WTC11 (cell line): ENCODE results near the gene UPK3A.

ENCODE experiments used
- ETV6 ChIP-seq: sonication (generic); formaldehyde crosslinking; IDR thresholded peaks from 2 replicates; pipeline ENCODE4 v1.8.1; 2022; ENCODE audit warnings: mild to moderate bottlenecking, missing genetic modification reagents
- MAX ChIP-seq: sonication (generic); formaldehyde crosslinking; IDR thresholded peaks from 2 replicates; pipeline ENCODE4 v1.8.0; 2022; ENCODE audit warnings: mild to moderate bottlenecking, missing genetic modification reagents
- NR2C2 ChIP-seq: sonication (generic); formaldehyde crosslinking; IDR thresholded peaks from 2 replicates; pipeline ENCODE4 v1.8.0; 2022; ENCODE audit warnings: mild to moderate bottlenecking, missing genetic modification reagents
- SMAD3 ChIP-seq: sonication (generic); formaldehyde crosslinking; IDR thresholded peaks from 2 replicates; pipeline ENCODE4 v1.8.0; 2022; ENCODE audit warnings: missing genetic modification reagents, mild to moderate bottlenecking, borderline replicate concordance
- ZNF423 ChIP-seq: fragments of 250-450 bp; sonication (Bioruptor Pico); IDR thresholded peaks from 2 replicates; pipeline ENCODE4 v2.1.2; 2022; ENCODE audit warnings: mild to moderate bottlenecking, moderate library complexity
- TF ChIP-seq, protein P1 (sequence below): fragments of 200-600 bp; IDR thresholded peaks from 2 replicates; pipeline ENCODE4 v1.8.0; 2022; ENCODE audit warnings: antibody characterized with exemption
- TF ChIP-seq, protein P2 (sequence below): sonication (generic); formaldehyde crosslinking; IDR thresholded peaks from 2 replicates; pipeline ENCODE4 v1.8.1; 2023; ENCODE audit warnings: mild to moderate bottlenecking, missing genetic modification reagents

DNA sequence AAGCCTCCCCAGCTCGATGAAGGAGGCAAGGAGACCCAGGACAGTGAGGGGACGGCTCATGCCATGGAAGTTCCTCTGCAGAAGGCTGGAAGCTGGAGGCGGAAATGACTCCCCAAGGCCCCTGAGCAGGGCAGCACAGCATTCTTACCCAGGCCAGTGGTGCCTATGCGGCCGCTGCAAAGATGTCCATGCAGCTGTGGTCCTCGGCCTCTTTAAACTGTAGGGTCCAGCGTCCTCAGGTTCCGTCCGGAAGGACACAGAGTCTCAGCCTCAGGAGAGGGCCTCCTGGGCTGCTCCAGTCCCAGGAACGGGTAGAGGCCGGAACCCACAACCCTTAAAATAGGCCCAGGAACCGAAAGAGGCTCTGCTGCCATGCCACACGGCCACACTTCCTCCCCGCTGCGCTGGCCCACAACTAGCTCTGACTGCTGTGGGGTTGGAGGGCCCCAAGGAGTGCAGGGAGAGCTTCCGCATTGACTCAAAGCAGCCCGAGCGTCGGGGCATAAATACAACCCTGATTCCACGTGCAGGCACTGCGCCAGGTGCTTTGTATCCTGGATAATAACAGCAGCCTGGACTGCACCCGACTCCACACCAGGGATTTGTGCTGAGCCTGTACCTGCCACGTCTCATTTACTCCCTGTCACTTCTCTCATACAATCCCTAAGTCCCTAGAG lies 49.5 kb upstream of the UPK3A start:
- TF ChIP-seq, protein P1, sequence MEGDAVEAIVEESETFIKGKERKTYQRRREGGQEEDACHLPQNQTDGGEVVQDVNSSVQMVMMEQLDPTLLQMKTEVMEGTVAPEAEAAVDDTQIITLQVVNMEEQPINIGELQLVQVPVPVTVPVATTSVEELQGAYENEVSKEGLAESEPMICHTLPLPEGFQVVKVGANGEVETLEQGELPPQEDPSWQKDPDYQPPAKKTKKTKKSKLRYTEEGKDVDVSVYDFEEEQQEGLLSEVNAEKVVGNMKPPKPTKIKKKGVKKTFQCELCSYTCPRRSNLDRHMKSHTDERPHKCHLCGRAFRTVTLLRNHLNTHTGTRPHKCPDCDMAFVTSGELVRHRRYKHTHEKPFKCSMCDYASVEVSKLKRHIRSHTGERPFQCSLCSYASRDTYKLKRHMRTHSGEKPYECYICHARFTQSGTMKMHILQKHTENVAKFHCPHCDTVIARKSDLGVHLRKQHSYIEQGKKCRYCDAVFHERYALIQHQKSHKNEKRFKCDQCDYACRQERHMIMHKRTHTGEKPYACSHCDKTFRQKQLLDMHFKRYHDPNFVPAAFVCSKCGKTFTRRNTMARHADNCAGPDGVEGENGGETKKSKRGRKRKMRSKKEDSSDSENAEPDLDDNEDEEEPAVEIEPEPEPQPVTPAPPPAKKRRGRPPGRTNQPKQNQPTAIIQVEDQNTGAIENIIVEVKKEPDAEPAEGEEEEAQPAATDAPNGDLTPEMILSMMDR = no peak
- TF ChIP-seq SMAD3 (CRISPR knock-in tag) (no peak), MAX (CRISPR knock-in tag) (no peak), ZNF423 (no peak), ETV6 (CRISPR knock-in tag) (no peak), NR2C2 (no peak)
- TF ChIP-seq, protein P2, sequence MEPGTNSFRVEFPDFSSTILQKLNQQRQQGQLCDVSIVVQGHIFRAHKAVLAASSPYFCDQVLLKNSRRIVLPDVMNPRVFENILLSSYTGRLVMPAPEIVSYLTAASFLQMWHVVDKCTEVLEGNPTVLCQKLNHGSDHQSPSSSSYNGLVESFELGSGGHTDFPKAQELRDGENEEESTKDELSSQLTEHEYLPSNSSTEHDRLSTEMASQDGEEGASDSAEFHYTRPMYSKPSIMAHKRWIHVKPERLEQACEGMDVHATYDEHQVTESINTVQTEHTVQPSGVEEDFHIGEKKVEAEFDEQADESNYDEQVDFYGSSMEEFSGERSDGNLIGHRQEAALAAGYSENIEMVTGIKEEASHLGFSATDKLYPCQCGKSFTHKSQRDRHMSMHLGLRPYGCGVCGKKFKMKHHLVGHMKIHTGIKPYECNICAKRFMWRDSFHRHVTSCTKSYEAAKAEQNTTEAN = no peak
